ENCODE measurements around the gene LTBP2.

The LTBP2 gene

GRCh38 chr14:74528886-74529285 is 83.2 kb downstream of the LTBP2 start:
- no peak for TF ChIP-seq CTCF (conservative IDR thresholded peaks at IDR 0.05; ENCODE audit: control insufficient read depth, insufficient read depth, low read depth, low read length)
- H3K4me3 ChIP-seq (ENCODE audit: control insufficient read depth, low read depth, low read length) = no peak overlapping the region

GRCh38 chr14:74528406-74528805 is 83.6 kb downstream of the LTBP2 start:
- TF ChIP-seq CTCF (conservative IDR thresholded peaks at IDR 0.05; ENCODE audit: control insufficient read depth, insufficient read depth, low read depth, low read length) = no peak
- no peak for DNase-seq (ENCODE audit: low read depth)

More at GRCh38 chr14:74528886-74529285, 83.2 kb downstream of the LTBP2 start:
- no peak for DNase-seq (ENCODE audit: low read depth)

GRCh38 chr14:74527736-74528280 is 84.2 kb downstream of the LTBP2 start:
- no peak overlapping the region for H3K4me3 ChIP-seq (ENCODE audit: control insufficient read depth, low read depth, low read length)
- DNase-seq (ENCODE audit: low read depth) = no peak
- no peak for TF ChIP-seq CTCF (conservative IDR thresholded peaks at IDR 0.05; ENCODE audit: control insufficient read depth, insufficient read depth, low read depth, low read length)

More at GRCh38 chr14:74528406-74528805, 83.6 kb downstream of the LTBP2 start:
- no peak overlapping the region for H3K4me3 ChIP-seq (ENCODE audit: control insufficient read depth, low read depth, low read length)

- no peak overlapping the region for H3K4me3 ChIP-seq (ENCODE audit: control insufficient read depth, low read depth, low read length)
- no peak for TF ChIP-seq CTCF (conservative IDR thresholded peaks at IDR 0.05; ENCODE audit: control insufficient read depth, insufficient read depth, low read depth, low read length)
- DNase-seq (ENCODE audit: low read depth) = no peak
Observed at GRCh38 chr14:74526854-74527585, 85.0 kb downstream of the LTBP2 start.

- TF ChIP-seq CTCF (conservative IDR thresholded peaks at IDR 0.05; ENCODE audit: control insufficient read depth, insufficient read depth, low read depth, low read length) = no peak
- no peak overlapping the region for H3K4me3 ChIP-seq (ENCODE audit: control insufficient read depth, low read depth, low read length)
- DNase-seq (ENCODE audit: low read depth) = no peak
Observed at GRCh38 chr14:74525361-74525851, 86.6 kb downstream of the LTBP2 start.

GRCh38 chr14:74524812-74525135 is 87.3 kb downstream of the LTBP2 start:
- DNase-seq (ENCODE audit: low read depth) = no peak
- H3K4me3 ChIP-seq (ENCODE audit: control insufficient read depth, low read depth, low read length) = no peak overlapping the region
- no peak for TF ChIP-seq CTCF (conservative IDR thresholded peaks at IDR 0.05; ENCODE audit: control insufficient read depth, insufficient read depth, low read depth, low read length)

Data from fibroblast of mammary gland (primary cell).